H9 (cell line): ENCODE measurements around the gene ADGRG1. TPM values are rescaled to one million over a fixed set of nuclear protein-coding genes. Genes with fewer than 3 reads are reported as not detected.

Experiments
- DNase-seq: peaks from one replicate; pipeline ENCODE4 v3.0.0-alpha.2; 2017
- H2AFZ ChIP-seq: one replicate; pipeline ENCODE4 v1.6.1; 2013; ENCODE audit warnings: mild to moderate bottlenecking, low read length, control low read depth, moderate library complexity
- H2AK5ac ChIP-seq: 2 replicates; pipeline ENCODE4 v1.6.1; 2013; ENCODE audit warnings: low read length, control low read depth, mixed read lengths; ENCODE audit not compliant: insufficient read length
- H2BK120ac ChIP-seq: one replicate; pipeline ENCODE4 v1.6.1; 2013; ENCODE audit warnings: low read depth, mild to moderate bottlenecking, low read length, control low read depth, inconsistent platforms; ENCODE audit not compliant: poor library complexity, severe bottlenecking
- H2BK12ac ChIP-seq: 2 replicates; pipeline ENCODE4 v1.6.1; 2013; ENCODE audit warnings: low read length, control low read depth, mixed read lengths, low read depth; ENCODE audit not compliant: insufficient read length
- H2BK15ac ChIP-seq: 2 replicates; pipeline ENCODE4 v1.6.1; 2013; ENCODE audit warnings: low read depth, low read length, control low read depth
- H2BK20ac ChIP-seq: one replicate; pipeline ENCODE4 v1.6.1; 2013; ENCODE audit warnings: low read depth, mild to moderate bottlenecking, low read length, control low read depth, inconsistent platforms; ENCODE audit not compliant: poor library complexity, severe bottlenecking
- H2BK5ac ChIP-seq: 2 replicates; pipeline ENCODE4 v1.6.1; 2013; ENCODE audit warnings: low read length, control low read depth, mixed read lengths; ENCODE audit not compliant: insufficient read length
- H3K14ac ChIP-seq: 2 replicates; pipeline ENCODE4 v1.6.1; 2013; ENCODE audit warnings: low read length, control low read depth; ENCODE audit not compliant: insufficient read depth
- H3K18ac ChIP-seq: 2 replicates; pipeline ENCODE4 v1.6.1; 2013; ENCODE audit warnings: low read depth, mild to moderate bottlenecking, mixed read lengths, low read length, control low read depth; ENCODE audit not compliant: insufficient read length
- H3K23ac ChIP-seq: 2 replicates; pipeline ENCODE4 v1.6.1; 2013; ENCODE audit warnings: low read length, control low read depth, mixed read lengths, low read depth; ENCODE audit not compliant: insufficient read length
- H3K23me2 ChIP-seq: 2 replicates; pipeline ENCODE4 v1.6.1; 2013; ENCODE audit warnings: low read depth, mild to moderate bottlenecking, mixed read lengths, low read length, control low read depth; ENCODE audit not compliant: insufficient read length, poor library complexity, severe bottlenecking
- H3K27ac ChIP-seq: 2 replicates; pipeline ENCODE4 v1.5.1; 2013; ENCODE audit warnings: low read length, control low read depth, mixed read lengths, low read depth; ENCODE audit not compliant: insufficient read length
- H3K27me3 ChIP-seq: 2 replicates; pipeline ENCODE4 v1.6.1; 2013; ENCODE audit warnings: low read length, control low read depth, inconsistent platforms; ENCODE audit not compliant: insufficient read depth
- H3K4ac ChIP-seq: 2 replicates; pipeline ENCODE4 v1.6.1; 2013; ENCODE audit warnings: low read depth, mild to moderate bottlenecking, control low read depth, inconsistent platforms, low read length, moderate library complexity
- H3K4me1 ChIP-seq: 2 replicates; pipeline ENCODE4 v1.6.1; 2013; ENCODE audit warnings: low read length, control low read depth, inconsistent platforms; ENCODE audit not compliant: insufficient read depth
- H3K4me2 ChIP-seq: 2 replicates; pipeline ENCODE4 v1.6.1; 2013; ENCODE audit warnings: low read length, control low read depth, mixed read lengths; ENCODE audit not compliant: insufficient read length, insufficient read depth
- H3K56ac ChIP-seq: 2 replicates; pipeline ENCODE4 v1.6.1; 2013; ENCODE audit warnings: low read depth, mild to moderate bottlenecking, mixed read lengths, low read length, control low read depth; ENCODE audit not compliant: insufficient read length
- H3K79me1 ChIP-seq: 2 replicates; pipeline ENCODE4 v1.6.1; 2013; ENCODE audit warnings: low read depth, mild to moderate bottlenecking, moderate library complexity, low read length, control low read depth, inconsistent platforms; ENCODE audit not compliant: insufficient read depth, poor library complexity, severe bottlenecking
- H3K79me2 ChIP-seq: 2 replicates; pipeline ENCODE4 v1.6.1; 2013; ENCODE audit warnings: low read length, control low read depth, inconsistent platforms; ENCODE audit not compliant: insufficient read depth
- H3K9ac ChIP-seq: 2 replicates; pipeline ENCODE4 v1.6.1; 2013; ENCODE audit warnings: low read length, control low read depth, mixed read lengths; ENCODE audit not compliant: insufficient read length; ENCODE audit errors: extremely low read depth
- H3K9me3 ChIP-seq: one replicate; pipeline ENCODE4 v1.6.1; 2013; ENCODE audit warnings: low read depth, low read length, inconsistent platforms; ENCODE audit not compliant: control insufficient read depth
- H3T11ph ChIP-seq: one replicate; pipeline ENCODE4 v1.6.1; 2013; ENCODE audit warnings: mild to moderate bottlenecking, low read length, control low read depth, inconsistent platforms
- H4K20me1 ChIP-seq: one replicate; pipeline ENCODE4 v1.6.1; 2013; ENCODE audit not compliant: control insufficient read depth, insufficient read length, insufficient read depth
- H4K5ac ChIP-seq: 2 replicates; pipeline ENCODE4 v1.6.1; 2013; ENCODE audit warnings: low read depth, mild to moderate bottlenecking, mixed read lengths, low read length, control low read depth; ENCODE audit not compliant: insufficient read length
- H4K8ac ChIP-seq: replicated peaks from 2 replicates; pipeline ENCODE4 v1.6.1; 2013; ENCODE audit warnings: low read length, control low read depth, mixed read lengths, low read depth; ENCODE audit not compliant: insufficient read length
- H4K91ac ChIP-seq: 2 replicates; pipeline ENCODE4 v1.6.1; 2013; ENCODE audit warnings: low read depth, mild to moderate bottlenecking, moderate library complexity, mixed read lengths, low read length, control low read depth; ENCODE audit not compliant: insufficient read length
- H3K27ac Mint-ChIP-seq, 3 experiments: 2 replicates in 2 of 3; 3 replicates in 1 of 3; pipeline ENCODE4 v1.8.0; 2020 to 2021; ENCODE audit warnings: mixed read lengths in 3 of 3, mild to moderate bottlenecking in 1 of 3, moderate library complexity in 1 of 3
- H3K27me3 Mint-ChIP-seq: 2 replicates; pipeline ENCODE4 v1.8.0; 2021; ENCODE audit warnings: low read depth, mild to moderate bottlenecking, moderate library complexity, mixed read lengths
- H3K36me3 Mint-ChIP-seq, 3 experiments: 2 replicates in 2 of 3; 3 replicates in 1 of 3; pipeline ENCODE4 v1.8.0; 2020 to 2021; ENCODE audit warnings: low read depth in 3 of 3, mixed read lengths in 3 of 3; ENCODE audit not compliant: insufficient read depth in 1 of 3
- H3K4me1 Mint-ChIP-seq, 2 experiments: 2 replicates each; pipeline ENCODE4 v1.8.0; 2020; ENCODE audit warnings: mixed read lengths in 2 of 2
- H3K4me3 Mint-ChIP-seq, 2 experiments: 2 replicates in 1 of 2; 3 replicates in 1 of 2; pipeline ENCODE4 v1.8.0; 2020 to 2021; ENCODE audit warnings: mild to moderate bottlenecking in 2 of 2, mixed read lengths in 2 of 2, moderate library complexity in 1 of 2
- H3K9me3 Mint-ChIP-seq, 2 experiments: 2 replicates in 1 of 2; 3 replicates in 1 of 2; pipeline ENCODE4 v1.8.0; 2020; ENCODE audit warnings: mild to moderate bottlenecking in 2 of 2, mixed read lengths in 2 of 2, moderate library complexity in 1 of 2
- WGBS: extraction: QIAGEN DNeasy Blood & Tissue Kit; methylation state at CpG from one replicate; pipeline ENCODE4 v1.1.7; 2013; ENCODE audit warnings: missing lambda C conversion rate, low lambda C conversion rate, mixed read lengths; ENCODE audit not compliant: insufficient read length; ENCODE audit errors: extremely low coverage; 5-methylcytosine and 5-hydroxymethylcytosine counted together
- total RNA-seq: library from RNA; stranded (reverse); gene quantifications from 2 replicates; pipeline ENCODE4 v1.2.1, GENCODE V29; 2021
- TF ChIP-seq, protein P1 (sequence below): fragments of 200-600 bp; sonication (generic); conservative IDR thresholded peaks from 3 replicates; pipeline ENCODE4 v1.8.0; 2021; ENCODE audit warnings: antibody characterized with exemption, mild to moderate bottlenecking

Gene ADGRG1
- total RNA-seq, 1 experiment from 2014 or later, result 1.1 TPM

GRCh38 chr16:57645691-57646387, 17.4 kb downstream of the ADGRG1 start:
- Histone ChIP-seq H3K4me2 (no peak overlapping the region), H4K5ac (no peak overlapping the region), H2AFZ (no peak overlapping the region), H3K9ac (no peak overlapping the region), H2BK12ac (no peak overlapping the region), H3K79me1 (no peaks in the 10 kb centered on the region), H3K23ac (no peak overlapping the region), H3K27me3 (no peaks in the 10 kb centered on the region), H3K79me2 (no peaks in the 10 kb centered on the region), H3K9me3 (no peaks in the 10 kb centered on the region), H4K91ac (no peak overlapping the region), H3K14ac (no peak overlapping the region), H3K4ac (no peak overlapping the region), H3K18ac (no peak overlapping the region), H2AK5ac (no peak overlapping the region), H2BK5ac (no peak overlapping the region), H3K27ac (no peak overlapping the region), H3K4me1 (no peaks in the 10 kb centered on the region), H3K56ac (no peak overlapping the region), H2BK20ac (no peak overlapping the region), H3K23me2 (no peaks in the 10 kb centered on the region), H3T11ph (no peak overlapping the region), H4K20me1 (peaks cover 3% of the 10 kb centered on the region), H2BK120ac (no peak overlapping the region), H2BK15ac (no peak overlapping the region), H4K8ac (no peak overlapping the region)
- no CpG with 5 or more reads among the region's 24 CpGs for WGBS
- H3K27ac Mint-ChIP-seq, result peak overlapping the region in 1 of 3 experiments; percentile 53; a peak in 2 of 7 replicates
- peaks cover 4 to 6% of the 10 kb centered on the region in 2 experiments; a peak in 3 of 4 replicates for H3K4me1 Mint-ChIP-seq
- TF ChIP-seq, protein P1, sequence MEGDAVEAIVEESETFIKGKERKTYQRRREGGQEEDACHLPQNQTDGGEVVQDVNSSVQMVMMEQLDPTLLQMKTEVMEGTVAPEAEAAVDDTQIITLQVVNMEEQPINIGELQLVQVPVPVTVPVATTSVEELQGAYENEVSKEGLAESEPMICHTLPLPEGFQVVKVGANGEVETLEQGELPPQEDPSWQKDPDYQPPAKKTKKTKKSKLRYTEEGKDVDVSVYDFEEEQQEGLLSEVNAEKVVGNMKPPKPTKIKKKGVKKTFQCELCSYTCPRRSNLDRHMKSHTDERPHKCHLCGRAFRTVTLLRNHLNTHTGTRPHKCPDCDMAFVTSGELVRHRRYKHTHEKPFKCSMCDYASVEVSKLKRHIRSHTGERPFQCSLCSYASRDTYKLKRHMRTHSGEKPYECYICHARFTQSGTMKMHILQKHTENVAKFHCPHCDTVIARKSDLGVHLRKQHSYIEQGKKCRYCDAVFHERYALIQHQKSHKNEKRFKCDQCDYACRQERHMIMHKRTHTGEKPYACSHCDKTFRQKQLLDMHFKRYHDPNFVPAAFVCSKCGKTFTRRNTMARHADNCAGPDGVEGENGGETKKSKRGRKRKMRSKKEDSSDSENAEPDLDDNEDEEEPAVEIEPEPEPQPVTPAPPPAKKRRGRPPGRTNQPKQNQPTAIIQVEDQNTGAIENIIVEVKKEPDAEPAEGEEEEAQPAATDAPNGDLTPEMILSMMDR, result no peak
- no peak for DNase-seq
- peaks cover 6% of the 10 kb centered on the region for H3K27me3 Mint-ChIP-seq
- H3K9me3 Mint-ChIP-seq, result no peaks in the 10 kb centered on the region
- H3K36me3 Mint-ChIP-seq, result no peaks in the 10 kb centered on the region
- no peak overlapping the region for H3K4me3 Mint-ChIP-seq
